ENCODE results near the gene RNPC3.
A peak's percentile ranks its signal among the peaks of the same experiment; 100 is the strongest.

Gene RNPC3, protein sequence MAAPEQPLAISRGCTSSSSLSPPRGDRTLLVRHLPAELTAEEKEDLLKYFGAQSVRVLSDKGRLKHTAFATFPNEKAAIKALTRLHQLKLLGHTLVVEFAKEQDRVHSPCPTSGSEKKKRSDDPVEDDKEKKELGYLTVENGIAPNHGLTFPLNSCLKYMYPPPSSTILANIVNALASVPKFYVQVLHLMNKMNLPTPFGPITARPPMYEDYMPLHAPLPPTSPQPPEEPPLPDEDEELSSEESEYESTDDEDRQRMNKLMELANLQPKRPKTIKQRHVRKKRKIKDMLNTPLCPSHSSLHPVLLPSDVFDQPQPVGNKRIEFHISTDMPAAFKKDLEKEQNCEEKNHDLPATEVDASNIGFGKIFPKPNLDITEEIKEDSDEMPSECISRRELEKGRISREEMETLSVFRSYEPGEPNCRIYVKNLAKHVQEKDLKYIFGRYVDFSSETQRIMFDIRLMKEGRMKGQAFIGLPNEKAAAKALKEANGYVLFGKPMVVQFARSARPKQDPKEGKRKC

GRCh38 chr1:103525607-103526507, at the start of gene RNPC3:
Gene RNPC3 (plus strand): TSS chr1:103525699. CDS start chr1:103526071, 372 bp downstream.
- peak within 1 kb of the TSS; percentile 95 for H3K4me2 ChIP-seq (ENCODE audit: low read length)
- H3K79me2 ChIP-seq (ENCODE audit: low read length), result peaks cover 50% of the 10 kb centered on the region
- H3K4me3 ChIP-seq (ENCODE audit: low read length), result peak within 1 kb of the TSS; percentile 87
- peak; percentile 13; the same call in 1 of the 2 replicates for TF ChIP-seq CTCF (IDR thresholded peaks at IDR 0.05; ENCODE audit: low read depth, low read length)
- no peak for TF ChIP-seq EZH2phosphoT487 (IDR thresholded peaks at IDR 0.05; ENCODE audit: low read depth)
- H3K9ac ChIP-seq (ENCODE audit: low read length), result peak within 1 kb of the TSS; percentile 92
- H2AFZ ChIP-seq (ENCODE audit: low read depth, low read length), result peak within 1 kb of the TSS; percentile 84; the same call in 1 of the 2 replicates
- H3K4me1 ChIP-seq (ENCODE audit: low read length), result peaks cover 14% of the 10 kb centered on the region; the same call in 1 of the 2 replicates
- no peaks in the 10 kb centered on the region for H3K27me3 ChIP-seq (ENCODE audit: low read depth, low read length)
- H3K9me3 ChIP-seq (ENCODE audit: insufficient read depth, low read length), result no peaks in the 10 kb centered on the region
- peaks cover 21% of the 10 kb centered on the region for H4K20me1 ChIP-seq (ENCODE audit: insufficient read depth, low read length)
- H3K27ac ChIP-seq (ENCODE audit: low read length), result peak within 1 kb of the TSS; percentile 96
- peaks cover 33% of the 10 kb centered on the region for H3K36me3 ChIP-seq (replicated peaks; ENCODE audit: low read depth, low read length)

GRCh38 chr1:103477101-103477500, 48.4 kb upstream of the RNPC3 start:
- Histone ChIP-seq H3K4me2 (ENCODE audit: low read length) (no peak overlapping the region), H3K4me1 (ENCODE audit: low read length) (no peaks in the 10 kb centered on the region), H3K4me3 (ENCODE audit: low read length) (no peak overlapping the region), H3K27ac (ENCODE audit: low read length) (no peak overlapping the region), H4K20me1 (ENCODE audit: insufficient read depth, low read length) (no peaks in the 10 kb centered on the region), H3K27me3 (ENCODE audit: low read depth, low read length) (no peaks in the 10 kb centered on the region), H3K79me2 (ENCODE audit: low read length) (no peaks in the 10 kb centered on the region), H3K36me3 (replicated peaks; ENCODE audit: low read depth, low read length) (no peaks in the 10 kb centered on the region), H2AFZ (ENCODE audit: low read depth, low read length) (no peak overlapping the region), H3K9ac (ENCODE audit: low read length) (no peak overlapping the region), H3K9me3 (ENCODE audit: insufficient read depth, low read length) (no peaks in the 10 kb centered on the region)
- TF ChIP-seq CTCF (IDR thresholded peaks at IDR 0.05; ENCODE audit: low read depth, low read length) (no peak), EZH2phosphoT487 (IDR thresholded peaks at IDR 0.05; ENCODE audit: low read depth) (no peak)

GRCh38 chr1:103489935-103490334, 35.6 kb upstream of the RNPC3 start:
- no peak for TF ChIP-seq CTCF (IDR thresholded peaks at IDR 0.05; ENCODE audit: low read depth, low read length)
- TF ChIP-seq EZH2phosphoT487 (IDR thresholded peaks at IDR 0.05; ENCODE audit: low read depth), result no peak
- Histone ChIP-seq H3K36me3 (replicated peaks; ENCODE audit: low read depth, low read length) (no peaks in the 10 kb centered on the region), H3K9me3 (ENCODE audit: insufficient read depth, low read length) (no peaks in the 10 kb centered on the region), H4K20me1 (ENCODE audit: insufficient read depth, low read length) (no peaks in the 10 kb centered on the region), H3K79me2 (ENCODE audit: low read length) (no peaks in the 10 kb centered on the region), H3K4me1 (ENCODE audit: low read length) (peaks cover 10% of the 10 kb centered on the region), H3K27me3 (ENCODE audit: low read depth, low read length) (no peaks in the 10 kb centered on the region), H2AFZ (ENCODE audit: low read depth, low read length) (no peak overlapping the region), H3K4me2 (ENCODE audit: low read length) (no peak overlapping the region), H3K4me3 (ENCODE audit: low read length) (no peak overlapping the region), H3K9ac (ENCODE audit: low read length) (no peak overlapping the region), H3K27ac (ENCODE audit: low read length) (no peak overlapping the region)
